Measurements from ENCODE around the gene TBX4. TPM values are rescaled to one million over a fixed set of nuclear protein-coding genes. Genes with fewer than 3 reads are reported as not detected.

Gene TBX4
- total RNA-seq, 4 donors from 2014 or later: 2.4 TPM; not detected in 3

DNA sequence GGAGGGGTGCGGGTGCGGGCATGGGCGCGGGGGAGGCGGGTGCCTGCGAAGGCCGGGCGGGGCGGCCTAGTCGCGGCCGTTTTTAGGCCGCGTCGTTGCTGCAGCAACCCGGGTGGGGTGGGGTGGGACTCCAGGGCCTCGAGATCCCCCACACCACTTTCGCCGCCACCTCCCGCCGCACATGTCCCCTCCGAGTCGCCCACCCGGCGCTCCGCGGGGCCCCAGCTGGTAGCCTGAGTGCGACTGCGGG, 41.3 kb upstream of the TBX4 start:
- 4% methylated on average over 12 of the region's 29 CpGs; no CpG with 5 or more reads in 1 of the 2 donors for whole genome bisulfite sequencing, 2 donors (ENCODE audit: low coverage in 1 of 2)
- DNase-seq: no peak
- TF ChIP-seq EP300 (IDR thresholded peaks at IDR 0.05; ENCODE audit: low read depth) (no peak), POLR2A (IDR thresholded peaks at IDR 0.05) (no peak), POLR2AphosphoS5 (IDR thresholded peaks at IDR 0.05) (no peak)
- TF ChIP-seq, protein P1, sequence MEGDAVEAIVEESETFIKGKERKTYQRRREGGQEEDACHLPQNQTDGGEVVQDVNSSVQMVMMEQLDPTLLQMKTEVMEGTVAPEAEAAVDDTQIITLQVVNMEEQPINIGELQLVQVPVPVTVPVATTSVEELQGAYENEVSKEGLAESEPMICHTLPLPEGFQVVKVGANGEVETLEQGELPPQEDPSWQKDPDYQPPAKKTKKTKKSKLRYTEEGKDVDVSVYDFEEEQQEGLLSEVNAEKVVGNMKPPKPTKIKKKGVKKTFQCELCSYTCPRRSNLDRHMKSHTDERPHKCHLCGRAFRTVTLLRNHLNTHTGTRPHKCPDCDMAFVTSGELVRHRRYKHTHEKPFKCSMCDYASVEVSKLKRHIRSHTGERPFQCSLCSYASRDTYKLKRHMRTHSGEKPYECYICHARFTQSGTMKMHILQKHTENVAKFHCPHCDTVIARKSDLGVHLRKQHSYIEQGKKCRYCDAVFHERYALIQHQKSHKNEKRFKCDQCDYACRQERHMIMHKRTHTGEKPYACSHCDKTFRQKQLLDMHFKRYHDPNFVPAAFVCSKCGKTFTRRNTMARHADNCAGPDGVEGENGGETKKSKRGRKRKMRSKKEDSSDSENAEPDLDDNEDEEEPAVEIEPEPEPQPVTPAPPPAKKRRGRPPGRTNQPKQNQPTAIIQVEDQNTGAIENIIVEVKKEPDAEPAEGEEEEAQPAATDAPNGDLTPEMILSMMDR (IDR thresholded peaks at IDR 0.05): no peak
- H3K36me3 ChIP-seq: no peaks in the 10 kb centered on the region
- intact Hi-C loops (cut with DNase I; ENCODE audit: low total_unique reads): loop anchor here (10.0 kb wide), 2 partner anchors 434 to 886 kb away; partner anchors contain the start of gene APPBP2
- H3K4me3 ChIP-seq: peak overlapping the region; percentile 3 to 54 (median 43)
- H3K27ac ChIP-seq: peak overlapping the region; percentile 59 to 77 (median 70)
- in situ Hi-C loops (cut with MboI; ENCODE audit: low pct_ligation_motif_present in 1 of 4, low pct_unique_long_range_greater_than_20kb in 1 of 4, low sequenced_read_pairs in 3 of 4): loop anchor here in 1 of 4 donors (25.0 kb wide), 1 partner anchor 426 kb away; no protein-coding TSS in a partner anchor
- H3K9me3 ChIP-seq: no peaks in the 10 kb centered on the region
- H3K27me3 ChIP-seq: peaks cover 74% of the 10 kb centered on the region
- peaks cover 13 to 50% (median 38%) of the 10 kb centered on the region in 4 donors for H3K4me1 ChIP-seq

DNA sequence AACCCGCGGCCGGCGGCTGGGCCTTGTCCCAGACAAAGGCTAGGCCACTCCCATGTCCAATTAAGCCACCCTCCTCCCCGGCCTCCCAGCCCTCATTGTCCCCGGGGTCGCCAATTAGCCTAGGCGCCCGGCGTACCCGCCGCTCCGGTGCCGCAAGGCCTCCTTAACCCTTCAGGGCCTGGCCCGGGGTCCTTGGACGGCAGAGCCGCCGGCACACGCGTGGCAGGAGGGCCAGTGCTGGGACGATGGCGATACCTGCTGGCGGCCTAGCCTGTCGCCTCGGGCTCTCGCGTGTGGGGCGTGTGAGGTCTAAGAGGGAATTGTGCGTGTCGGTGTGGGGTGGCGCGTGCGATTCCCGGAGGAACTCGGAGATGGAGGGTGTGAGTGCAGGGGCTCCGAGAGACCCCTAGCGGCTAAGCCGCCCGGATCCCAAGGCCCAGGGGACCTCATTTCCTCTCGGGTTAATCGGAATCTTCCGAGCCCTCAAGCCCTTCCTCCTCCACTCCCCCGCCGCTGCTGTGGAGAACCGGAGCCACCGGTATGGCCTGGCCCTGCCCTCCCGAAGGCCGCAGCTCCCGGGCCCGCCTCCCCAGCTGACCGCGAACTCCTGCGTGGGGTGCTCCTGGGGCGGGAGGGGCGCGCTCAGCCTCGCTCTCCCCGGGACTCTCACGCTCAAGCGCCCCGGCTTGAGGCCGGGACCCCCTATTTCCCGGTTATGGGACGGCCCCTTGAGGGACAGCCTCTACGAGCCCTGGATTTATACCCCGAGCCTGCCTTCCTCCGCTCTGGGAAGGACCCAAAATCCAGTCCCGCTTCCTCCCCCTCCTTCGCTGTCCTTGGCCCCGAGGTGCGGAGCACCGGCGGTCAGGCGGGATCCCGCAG, 40.7 kb upstream of the TBX4 start:
- 1% methylated on average over 42 of the region's 75 CpGs; no CpG with 5 or more reads in 1 of the 2 donors for WGBS, 2 donors (ENCODE audit: low coverage in 1 of 2)
- Histone ChIP-seq H3K9me3 (no peaks in the 10 kb centered on the region), H3K27me3 (peaks cover 68% of the 10 kb centered on the region), H3K4me3 (peak overlapping the region; percentile 16 to 54 (median 43)), H3K27ac (peak overlapping the region; percentile 59 to 77 (median 70)), H3K4me1 (peaks cover 13 to 50% (median 38%) of the 10 kb centered on the region in 4 donors), H3K36me3 (no peaks in the 10 kb centered on the region)
- peak; percentile 60 for DNase-seq
- in situ Hi-C loops (cut with MboI; ENCODE audit: low pct_ligation_motif_present in 1 of 4, low pct_unique_long_range_greater_than_20kb in 1 of 4, low sequenced_read_pairs in 3 of 4): loop anchor here in 1 of 4 donors (25.0 kb wide), 1 partner anchor 426 kb away; no protein-coding TSS in a partner anchor
- TF ChIP-seq EP300 (IDR thresholded peaks at IDR 0.05; ENCODE audit: low read depth) (no peak), POLR2A (IDR thresholded peaks at IDR 0.05) (no peak), POLR2AphosphoS5 (IDR thresholded peaks at IDR 0.05) (no peak)
- TF ChIP-seq, protein P1 (IDR thresholded peaks at IDR 0.05): no peak
- intact Hi-C loops (cut with DNase I; ENCODE audit: low total_unique reads): loop anchor here (10.0 kb wide), 2 partner anchors 433 to 887 kb away; partner anchors contain the start of gene APPBP2

DNA sequence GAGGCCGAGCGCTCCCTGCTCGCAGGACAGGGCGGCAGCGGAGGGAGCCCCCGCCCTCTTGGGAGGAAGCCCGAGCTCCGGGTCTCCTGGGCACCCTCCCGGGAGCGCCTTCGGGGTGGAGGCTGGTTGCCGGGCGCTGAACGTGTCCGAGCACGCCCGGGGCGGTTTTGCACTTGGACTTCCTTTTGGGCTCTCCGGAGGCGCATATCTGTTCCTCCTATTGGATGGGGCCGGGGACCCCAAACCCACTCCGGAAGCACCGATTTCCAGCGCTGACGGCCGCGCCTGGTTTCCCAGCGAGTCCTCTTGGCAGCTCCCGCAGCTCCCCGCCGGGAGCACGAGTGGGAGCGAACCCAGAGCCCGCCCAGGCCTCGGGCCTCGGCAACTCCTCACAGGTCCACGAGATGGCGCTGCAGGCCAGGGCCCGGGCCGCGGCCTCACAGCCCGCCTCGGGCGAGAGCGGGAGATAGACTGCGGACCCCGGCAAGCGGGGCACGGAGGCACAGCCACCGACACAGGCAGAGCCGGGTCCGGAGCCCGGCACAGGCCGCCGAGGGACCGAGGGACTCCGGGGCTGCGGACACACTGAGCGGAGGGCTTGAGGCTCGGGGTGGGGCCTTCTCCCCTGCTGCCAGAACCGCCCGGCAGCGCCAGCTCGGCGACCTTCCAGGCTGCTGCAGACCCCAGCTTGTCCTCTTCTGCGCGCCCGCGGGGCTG, 39.9 kb upstream of the TBX4 start:
- H3K4me3 ChIP-seq: peak overlapping the region; percentile 39 to 57 (median 50)
- peak; percentile 83 for DNase-seq
- intact Hi-C loops (cut with DNase I; ENCODE audit: low total_unique reads): loop anchor here (10.0 kb wide), 2 partner anchors 432 to 888 kb away; partner anchors contain the start of gene APPBP2
- H3K36me3 ChIP-seq: no peaks in the 10 kb centered on the region
- in situ Hi-C loops (cut with MboI; ENCODE audit: low pct_ligation_motif_present in 1 of 4, low pct_unique_long_range_greater_than_20kb in 1 of 4, low sequenced_read_pairs in 3 of 4): loop anchor here in 1 of 4 donors (25.0 kb wide), 1 partner anchor 425 kb away; no protein-coding TSS in a partner anchor
- H3K27ac ChIP-seq: peak overlapping the region; percentile 59 to 77 (median 70)
- 1% methylated on average over 41 of the region's 69 CpGs; no CpG with 5 or more reads in 1 of the 2 donors for WGBS, 2 donors (ENCODE audit: low coverage in 1 of 2)
- TF ChIP-seq, protein P1 (IDR thresholded peaks at IDR 0.05): peak; percentile 97 to 99 (median 98)
- TF ChIP-seq EP300 (IDR thresholded peaks at IDR 0.05; ENCODE audit: low read depth) (no peak), POLR2A (IDR thresholded peaks at IDR 0.05) (no peak), POLR2AphosphoS5 (IDR thresholded peaks at IDR 0.05) (peak; percentile 17 to 47 (median 41))
- H3K27me3 ChIP-seq: peaks cover 60% of the 10 kb centered on the region
- no peaks in the 10 kb centered on the region for H3K9me3 ChIP-seq
- peaks cover 13 to 50% (median 42%) of the 10 kb centered on the region in 4 donors for H3K4me1 ChIP-seq

Measured in transverse colon (tissue), 4 donors.